GM21786 (cell line): ENCODE data around the gene KCNJ15.

Experiments
- ATAC-seq: cut with Tn5 transposase; IDR thresholded peaks from one replicate; pipeline ENCODE4 v1.9.1; 2021; ENCODE audit not compliant: unreplicated experiment

The KCNJ15 gene

GRCh38 chr21:38267991-38268863, 11.4 kb downstream of the KCNJ15 start:
- no peak for ATAC-seq

GRCh38 chr21:38268864-38269575, 12.2 kb downstream of the KCNJ15 start:
- ATAC-seq, result peak; percentile 29

GRCh38 chr21:38269576-38269936, 12.8 kb downstream of the KCNJ15 start:
- peak; percentile 77 for ATAC-seq

DNA sequence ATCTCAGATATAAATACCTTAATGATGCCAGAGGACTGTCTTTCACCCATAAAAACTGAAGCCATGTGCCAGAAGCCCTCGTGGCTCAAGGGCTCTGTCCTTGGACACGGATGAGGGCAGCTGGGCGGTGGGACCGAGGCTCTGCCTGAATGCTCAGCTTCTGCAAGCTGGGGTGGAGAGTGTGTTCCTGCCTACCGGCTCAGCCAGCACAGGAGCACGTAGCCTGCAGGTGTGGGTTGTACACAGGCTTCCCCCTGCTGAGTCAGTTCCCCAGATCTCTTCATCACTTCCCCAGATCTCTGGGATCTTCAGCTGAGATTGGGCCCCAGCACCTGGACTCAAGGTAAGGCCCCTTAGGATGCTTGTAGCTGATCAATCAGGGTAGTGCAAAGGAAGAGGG, 15.4 kb downstream of the KCNJ15 start:
- ATAC-seq, result no peak

DNA sequence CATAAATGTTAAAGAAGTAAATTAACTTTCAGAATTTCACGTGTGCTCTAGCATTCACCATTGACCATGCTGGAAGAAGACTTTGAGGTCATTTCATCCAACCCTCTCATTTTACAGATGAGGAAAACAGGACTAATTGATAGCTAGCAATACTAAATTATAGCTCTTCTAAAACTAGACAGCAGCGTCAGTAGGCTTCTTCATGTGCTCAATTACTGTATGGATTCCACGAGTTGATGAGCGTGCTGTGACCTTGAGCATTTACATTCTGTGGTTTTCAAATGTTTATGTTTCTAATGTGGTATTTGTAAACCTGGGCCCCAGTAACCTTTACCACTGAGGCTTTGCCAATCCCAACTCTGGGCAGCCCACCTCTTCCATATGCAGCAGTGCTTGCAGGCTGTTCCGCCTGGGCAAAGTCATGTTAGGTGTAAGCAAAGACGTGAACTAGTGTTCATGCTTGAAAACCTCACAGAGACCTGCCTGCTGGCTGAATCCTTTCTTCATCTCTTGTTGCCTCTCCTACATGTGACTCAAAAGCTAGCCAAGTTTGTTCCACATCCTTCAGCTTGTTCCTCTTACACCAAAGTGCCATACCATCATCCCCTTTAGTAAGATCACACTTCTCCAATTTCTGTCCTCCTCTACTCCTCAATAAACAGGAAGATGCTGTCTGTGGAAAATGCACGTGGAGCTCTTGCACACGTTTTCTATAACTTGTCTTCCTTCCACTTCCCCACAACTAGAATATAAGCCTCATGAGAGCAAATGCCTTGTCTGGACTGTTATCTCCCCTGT, 17.2 kb downstream of the KCNJ15 start:
- ATAC-seq, result no peak

GRCh38 chr21:38277501-38278131, 20.8 kb downstream of the KCNJ15 start:
- ATAC-seq, result no peak

DNA sequence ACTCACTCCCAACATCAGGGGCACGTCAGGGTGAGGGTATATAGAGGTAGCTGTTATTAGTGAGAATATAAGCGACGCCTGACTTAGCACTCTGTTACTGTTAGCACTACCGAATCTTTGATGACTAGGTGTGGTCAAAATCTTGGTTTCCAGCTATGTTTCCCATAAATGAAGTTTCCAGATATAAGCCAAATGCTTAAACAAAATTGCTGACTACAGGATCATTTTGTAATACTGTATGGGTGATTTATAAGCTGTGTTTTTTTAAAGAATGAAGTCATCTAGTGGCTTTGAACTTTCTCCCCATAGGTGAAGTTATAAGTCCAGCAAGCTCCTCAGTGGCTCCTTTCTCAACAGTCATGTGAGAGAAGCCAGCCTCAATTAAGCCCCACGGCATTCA, 23.7 kb downstream of the KCNJ15 start:
- no peak for ATAC-seq

GRCh38 chr21:38280867-38281266, 24.1 kb downstream of the KCNJ15 start:
- no peak for ATAC-seq

- ATAC-seq, result no peak
Measured at GRCh38 chr21:38282921-38283320, 26.1 kb downstream of the KCNJ15 start.

- no peak for ATAC-seq
Measured at GRCh38 chr21:38284216-38284615, 27.4 kb downstream of the KCNJ15 start.

DNA sequence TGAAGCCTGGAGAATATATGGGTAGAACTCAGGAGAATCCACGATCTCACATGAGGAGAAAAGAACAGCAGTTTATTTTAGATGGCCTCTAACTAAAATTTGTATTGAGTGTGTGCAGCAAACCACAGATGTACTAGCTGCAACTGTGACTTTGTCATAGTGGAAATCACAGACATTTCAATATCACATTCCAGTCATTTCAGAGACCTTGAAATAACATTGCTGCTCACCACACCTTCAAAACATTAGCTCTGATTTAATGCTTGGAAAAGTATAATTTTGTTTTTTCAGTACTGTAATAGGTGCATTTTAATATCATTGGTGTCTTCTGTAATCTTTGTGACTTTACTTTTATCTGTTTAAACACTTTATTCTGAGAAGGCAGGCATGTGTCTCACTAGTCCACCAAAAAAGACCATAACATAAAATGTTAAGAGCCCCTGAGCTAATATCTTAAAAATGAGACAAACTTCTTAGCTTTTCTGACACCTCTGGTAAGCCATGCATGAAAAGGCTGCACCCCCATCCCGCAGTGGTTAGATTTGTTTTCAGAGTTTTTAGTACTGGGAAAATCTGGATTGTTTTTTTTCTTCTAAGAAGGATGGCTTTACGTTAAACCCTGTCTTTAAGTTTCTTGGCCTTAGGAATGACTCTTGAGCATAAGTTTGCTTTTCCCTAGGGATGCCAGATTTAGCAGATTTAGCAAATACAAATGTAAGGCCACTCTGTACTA, 30.1 kb downstream of the KCNJ15 start:
- ATAC-seq, result no peak

DNA sequence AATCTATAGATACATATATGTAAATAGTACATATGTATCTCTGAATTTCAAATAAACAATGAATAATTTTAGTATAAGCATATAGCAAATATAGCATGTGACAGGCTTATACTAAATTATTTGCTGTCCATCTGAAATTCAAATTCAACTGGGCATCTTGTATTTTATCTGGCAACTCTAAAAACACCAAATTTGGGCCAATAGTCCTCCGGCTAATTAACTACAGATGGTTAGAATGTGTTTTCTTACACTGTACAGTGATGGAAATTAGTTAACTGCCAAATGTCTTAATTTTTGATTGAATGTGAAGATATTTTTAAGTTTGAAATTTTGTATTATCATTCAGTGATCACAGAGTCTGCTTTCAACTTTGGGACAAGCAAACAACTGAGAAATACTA, 30.7 kb downstream of the KCNJ15 start:
- no peak for ATAC-seq

- ATAC-seq, result no peak
Measured at GRCh38 chr21:38289705-38290485, 33.1 kb downstream of the KCNJ15 start.

- ATAC-seq, result no peak
Measured at GRCh38 chr21:38290809-38291208, 34.0 kb downstream of the KCNJ15 start.

- no peak for ATAC-seq
Measured at GRCh38 chr21:38291874-38292273, 35.1 kb downstream of the KCNJ15 start.

DNA sequence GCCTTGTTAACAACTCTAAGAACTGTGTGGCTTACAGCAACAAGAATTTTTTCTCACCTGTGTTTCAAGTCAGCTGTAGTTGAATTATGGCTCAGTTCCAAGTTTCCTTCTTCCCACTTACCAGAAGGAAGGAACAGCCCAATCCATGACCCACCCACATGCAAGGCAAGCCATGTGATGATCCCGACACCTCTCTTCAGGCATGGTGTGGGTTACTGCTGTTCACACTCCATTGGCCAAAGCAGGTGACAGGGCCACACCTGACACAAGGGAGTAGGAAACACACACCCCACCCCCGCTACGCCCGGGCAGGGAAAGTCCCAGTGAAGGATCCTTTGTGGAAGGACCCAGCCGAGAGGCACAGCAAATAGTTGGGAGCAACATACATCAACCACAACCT, 36.3 kb downstream of the KCNJ15 start:
- no peak for ATAC-seq

GRCh38 chr21:38293765-38294164, 37.0 kb downstream of the KCNJ15 start:
- no peak for ATAC-seq

- ATAC-seq, result no peak
Measured at GRCh38 chr21:38294609-38295008, 37.8 kb downstream of the KCNJ15 start.

DNA sequence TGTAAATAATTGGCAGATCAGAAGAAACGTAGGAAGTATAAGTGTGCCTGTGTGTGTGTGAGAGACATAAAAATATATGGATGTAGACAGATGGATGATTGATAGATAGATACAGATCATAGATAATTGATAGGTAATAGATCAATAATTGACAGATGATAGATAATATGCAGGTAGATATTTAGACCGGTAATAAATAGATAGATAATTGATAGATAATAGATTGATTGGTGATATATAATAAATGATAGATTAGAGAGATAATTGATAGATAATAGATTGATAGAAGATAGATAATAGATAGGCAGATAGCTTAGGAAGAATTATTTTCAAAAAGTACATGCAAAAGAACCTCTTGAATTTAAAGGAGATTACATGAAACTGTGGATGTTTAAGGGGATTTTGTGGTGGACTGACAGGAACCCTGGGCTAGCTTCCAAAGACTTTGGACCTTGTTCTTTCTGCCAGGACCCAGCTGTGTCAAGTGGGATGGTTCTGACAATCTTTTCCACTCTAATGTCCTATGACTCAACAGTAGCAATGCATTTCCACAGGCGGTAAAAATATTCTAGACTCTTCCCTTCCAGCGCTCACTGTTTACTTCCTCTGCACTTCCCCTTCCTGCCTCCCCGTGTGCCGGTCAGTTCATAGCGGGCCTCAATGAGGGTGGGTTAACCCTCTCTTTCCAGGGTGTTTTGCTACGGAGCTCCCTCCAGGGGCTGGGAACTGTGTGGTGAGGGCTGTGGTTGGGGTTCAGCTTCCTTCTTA, 39.4 kb downstream of the KCNJ15 start:
- ATAC-seq, result no peak
